ENCODE measurements around the gene NEUROG1.
"Not testable (repeated sequence)": the region's sequence is repeated elsewhere in the genome, so short reads cannot be mapped to it uniquely, and the experiment has no call there.

Gene NEUROG1

DNA sequence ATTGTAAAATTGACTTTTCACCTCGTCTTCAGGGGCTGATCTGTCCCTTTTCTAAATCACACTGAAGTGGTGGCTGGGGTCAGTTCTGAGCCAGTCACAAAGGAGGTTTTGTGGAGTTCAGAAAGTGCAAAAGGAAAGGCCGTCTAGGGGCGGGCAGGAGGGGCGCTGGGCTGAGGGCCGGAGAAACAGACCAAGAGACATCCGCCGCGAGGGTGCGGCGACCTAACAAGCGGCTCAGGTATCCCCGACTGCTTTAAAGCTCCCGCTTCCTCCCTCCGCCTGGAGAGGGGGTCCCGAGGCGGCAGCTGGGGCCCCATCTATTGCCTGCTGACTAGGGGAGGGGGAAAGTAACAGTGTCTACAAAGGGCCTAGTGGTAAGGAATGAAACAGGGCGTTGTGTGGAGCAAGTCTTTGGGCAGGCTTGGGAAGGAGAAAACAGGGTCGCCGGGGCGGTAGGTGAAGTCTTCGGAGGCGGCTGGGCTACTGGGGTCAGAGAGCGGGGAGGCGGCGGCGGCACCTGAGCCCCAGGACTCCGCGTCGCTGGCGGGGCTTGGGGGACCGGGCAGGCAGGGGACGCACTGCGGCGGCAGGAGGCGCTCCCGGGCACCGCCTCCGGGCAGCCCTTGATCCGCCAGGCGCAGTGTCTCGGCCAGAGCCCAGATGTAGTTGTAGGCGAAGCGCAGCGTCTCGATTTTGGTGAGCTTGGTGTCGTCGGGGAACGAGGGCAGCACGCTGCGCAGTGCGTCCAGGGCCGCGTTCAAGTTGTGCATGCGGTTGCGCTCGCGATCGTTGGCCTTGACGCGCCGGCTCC is 950 bp downstream of the NEUROG1 start:
- DNase-seq = no peak

DNA sequence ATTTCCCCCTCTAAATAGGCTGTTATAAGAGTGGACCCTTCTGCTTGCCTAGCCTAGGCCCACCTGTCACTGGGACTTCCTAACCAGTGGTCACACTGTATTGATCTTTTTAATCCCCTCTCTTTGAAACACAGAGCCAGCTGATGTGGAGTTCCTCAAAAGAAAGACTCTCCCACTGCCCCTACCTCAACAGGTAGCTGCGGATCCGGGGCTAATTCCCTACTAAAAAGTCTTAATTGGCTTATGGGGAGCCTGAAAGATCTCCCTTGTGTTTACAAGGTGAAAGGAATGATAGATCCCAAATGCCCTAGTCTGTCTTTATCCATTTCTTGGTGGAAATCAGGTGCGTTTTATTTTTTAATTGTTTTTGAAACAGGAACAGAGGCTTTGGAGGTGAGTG is 2.0 kb downstream of the NEUROG1 start:
- no peak for DNase-seq

DNA sequence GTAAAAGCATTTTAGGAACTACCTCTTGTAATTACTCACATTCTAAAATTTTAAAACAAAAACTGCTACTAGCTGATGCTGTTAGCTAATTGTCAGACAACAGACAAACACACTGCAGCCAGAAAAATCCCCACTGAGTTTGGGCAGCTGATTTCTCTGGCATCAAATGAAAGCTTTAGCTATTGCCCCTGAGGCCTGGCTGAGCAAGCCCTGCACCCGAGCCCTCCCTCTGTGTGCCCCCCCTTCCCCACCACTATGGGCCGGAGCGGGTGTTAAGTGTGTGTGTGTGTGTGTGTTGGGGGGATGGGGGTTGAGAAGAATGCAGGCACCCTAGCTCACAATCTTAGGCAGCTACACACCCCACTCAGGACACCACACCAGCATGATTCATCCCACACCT is 2.4 kb downstream of the NEUROG1 start:
- DNase-seq = no peak

DNA sequence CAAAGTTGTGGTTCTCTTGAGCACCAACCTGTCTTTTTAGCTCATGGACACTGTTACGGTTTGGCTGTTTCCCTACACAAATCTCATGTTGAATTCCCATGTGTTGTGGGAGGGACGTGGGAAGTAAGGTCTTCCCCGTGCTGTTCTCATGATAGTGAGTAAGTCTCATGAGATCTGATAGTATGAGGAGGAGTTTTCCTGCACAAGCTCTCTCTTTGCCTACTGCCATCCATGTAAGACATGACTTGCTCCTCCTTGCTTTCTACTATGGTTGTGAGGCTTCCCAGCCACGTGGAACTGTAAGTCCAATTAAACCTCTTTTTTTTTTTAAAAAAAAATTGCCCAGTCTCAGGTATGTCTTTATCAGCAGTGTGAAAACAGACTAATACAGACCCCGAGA is 6.2 kb downstream of the NEUROG1 start:
- DNase-seq = not testable (repeated sequence)

DNA sequence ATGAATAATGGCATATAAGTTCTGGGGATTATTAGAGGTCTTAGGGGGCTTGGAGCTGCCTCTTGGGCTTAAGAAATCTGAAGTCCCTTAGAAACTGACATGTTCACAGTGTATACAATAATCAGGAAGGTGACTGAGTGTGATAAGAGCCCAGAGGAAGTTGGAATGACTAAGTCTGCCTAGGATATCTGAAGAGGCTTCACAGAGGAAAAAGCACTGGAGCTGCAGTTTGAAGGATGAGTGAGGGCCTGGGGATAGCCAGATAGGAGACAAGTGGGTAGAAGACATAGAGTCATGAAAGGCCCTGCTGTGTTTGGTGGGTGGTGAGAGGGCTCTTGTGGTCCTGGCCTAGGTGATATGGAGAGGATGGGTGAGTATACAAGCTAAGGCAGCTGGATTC is 8.8 kb downstream of the NEUROG1 start:
- no peak for DNase-seq

DNA sequence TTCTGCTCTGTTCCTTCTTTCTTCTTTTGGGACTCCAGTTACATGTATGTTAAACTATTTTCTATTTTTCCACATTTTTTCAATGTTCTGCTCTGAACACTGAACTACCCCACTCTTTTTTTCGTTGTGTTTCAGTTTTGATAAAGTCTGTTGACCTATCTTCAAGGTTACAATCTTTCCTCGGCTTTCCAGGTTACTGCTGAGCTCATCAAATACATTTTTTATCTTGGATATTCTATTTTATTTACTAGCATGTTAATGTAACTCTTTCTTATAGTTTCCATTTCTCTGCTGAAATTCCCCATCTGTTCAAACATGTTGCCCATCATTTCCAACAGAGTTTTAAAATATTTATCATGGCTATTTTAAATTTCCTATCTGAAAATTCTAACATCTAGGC is 13.8 kb downstream of the NEUROG1 start:
- DNase-seq = no peak

DNA sequence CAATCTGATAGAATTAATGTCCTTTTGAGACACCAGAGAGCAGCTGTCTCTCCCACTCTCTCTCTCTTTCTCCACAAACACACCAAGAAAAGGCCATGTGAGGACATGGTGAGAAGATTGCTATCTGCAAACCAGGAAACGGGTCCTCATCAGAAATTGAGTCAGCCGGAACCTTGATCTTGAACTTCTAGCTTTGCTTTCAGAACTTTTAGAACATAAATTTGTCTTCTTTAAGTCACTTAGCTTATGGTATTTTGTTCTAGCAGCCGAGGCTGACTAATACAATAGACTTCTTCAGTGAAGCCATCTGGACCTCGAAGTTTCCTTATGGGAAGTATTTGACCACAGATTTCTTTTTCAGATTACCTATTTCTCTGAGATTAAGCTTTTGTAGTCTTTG is 18.1 kb downstream of the NEUROG1 start:
- DNase-seq = no peak

DNA sequence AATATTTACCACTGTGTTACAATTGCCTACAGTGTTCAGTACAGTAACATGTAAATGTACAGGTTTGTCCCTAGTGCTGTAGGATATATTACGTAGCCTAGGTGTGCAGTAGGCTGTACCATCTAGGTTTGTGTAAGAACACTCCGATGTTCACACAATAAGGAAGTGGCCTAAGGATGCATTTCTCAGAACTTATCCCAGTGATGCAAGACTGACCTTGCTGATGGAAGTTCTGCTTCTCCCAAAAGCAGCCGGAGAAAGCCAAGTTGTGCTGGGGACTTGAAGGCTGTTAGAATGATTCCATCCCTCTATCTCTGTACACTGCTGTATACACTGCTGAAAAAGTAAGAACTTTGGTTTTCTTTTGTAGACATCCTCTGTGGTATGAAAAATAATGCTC is 21.6 kb downstream of the NEUROG1 start:
- DNase-seq = no peak

DNA sequence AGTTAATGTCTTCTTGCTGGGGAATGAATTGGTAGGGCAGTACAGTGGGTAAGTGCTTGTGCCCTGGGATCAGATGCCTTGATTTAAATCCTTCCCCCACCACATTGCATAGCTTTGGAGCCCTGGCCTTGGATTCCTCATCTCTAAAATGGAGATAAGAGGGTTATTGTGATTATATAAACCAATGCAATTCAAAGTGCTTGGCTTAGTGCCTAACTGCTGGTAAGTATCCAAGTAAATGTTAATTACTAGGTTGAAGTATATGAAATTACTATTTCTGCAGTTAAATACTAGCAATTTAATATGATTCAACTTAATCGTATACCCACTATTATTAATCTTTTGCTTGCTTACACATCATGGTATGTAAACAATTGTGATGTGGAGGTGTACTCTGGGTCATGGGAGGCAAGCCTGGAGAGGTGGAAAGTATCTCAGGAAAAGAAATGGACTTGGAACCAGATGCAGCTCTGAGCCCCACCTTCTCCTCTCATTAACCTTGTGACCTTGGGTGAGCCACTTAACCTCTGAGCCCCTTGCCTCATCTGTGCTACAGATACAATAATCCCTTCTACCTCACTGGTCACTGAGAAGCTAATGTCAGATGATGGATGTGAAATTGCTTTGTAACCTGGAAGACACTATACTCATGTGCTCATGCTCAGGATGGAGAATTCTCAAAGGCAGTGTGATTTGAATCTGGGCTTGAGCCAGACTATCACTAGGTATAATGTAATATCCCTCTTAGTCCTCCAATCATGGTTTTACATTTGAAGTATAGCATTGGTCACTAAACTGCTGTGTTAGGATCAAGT is 23.8 kb downstream of the NEUROG1 start:
- DNase-seq = no peak

DNA sequence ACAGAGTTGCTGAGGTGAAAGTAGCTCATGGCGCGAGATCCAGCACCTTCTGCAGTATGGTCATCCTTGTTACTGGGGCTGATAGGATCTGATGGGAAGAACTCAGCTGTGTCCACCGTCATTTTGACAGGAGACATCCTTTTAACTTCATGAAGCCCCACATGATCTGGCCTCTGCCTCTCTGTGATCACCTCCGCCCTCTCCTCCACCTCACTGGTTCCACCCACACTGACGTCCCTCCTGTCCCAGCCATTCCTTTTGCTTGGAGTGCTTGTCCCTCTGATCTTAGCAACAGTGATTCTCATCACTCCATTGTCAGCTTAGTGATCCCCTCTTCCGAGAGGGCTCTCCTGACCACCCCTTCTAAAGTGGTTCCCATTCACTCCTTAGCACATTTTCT is 25.8 kb downstream of the NEUROG1 start:
- DNase-seq = no peak

DNA sequence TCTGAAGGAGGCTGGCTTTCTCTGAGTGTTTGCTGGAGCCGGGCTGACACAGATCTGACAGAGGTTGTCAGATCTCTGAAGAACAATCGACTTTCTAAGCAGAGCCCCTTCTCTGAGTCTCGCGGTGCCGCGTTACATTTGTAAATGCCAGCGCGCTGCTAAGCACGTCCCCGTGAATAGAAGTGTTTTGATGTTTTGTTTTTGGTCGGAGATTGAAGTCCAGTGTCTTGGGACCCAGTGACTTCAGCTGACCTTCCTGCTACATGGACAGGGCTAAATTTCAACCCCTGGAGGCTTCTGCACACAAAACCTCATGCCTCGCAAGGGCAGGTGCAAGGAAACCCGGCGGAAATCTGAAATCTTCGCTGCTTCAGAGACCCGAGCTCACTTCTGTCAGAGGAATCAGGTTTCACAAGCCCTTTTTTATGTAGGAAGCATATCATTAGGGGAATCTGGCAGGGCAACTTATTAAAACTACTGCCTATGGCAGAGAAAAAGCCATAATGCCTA is 27.2 kb downstream of the NEUROG1 start:
- no peak for DNase-seq

DNA sequence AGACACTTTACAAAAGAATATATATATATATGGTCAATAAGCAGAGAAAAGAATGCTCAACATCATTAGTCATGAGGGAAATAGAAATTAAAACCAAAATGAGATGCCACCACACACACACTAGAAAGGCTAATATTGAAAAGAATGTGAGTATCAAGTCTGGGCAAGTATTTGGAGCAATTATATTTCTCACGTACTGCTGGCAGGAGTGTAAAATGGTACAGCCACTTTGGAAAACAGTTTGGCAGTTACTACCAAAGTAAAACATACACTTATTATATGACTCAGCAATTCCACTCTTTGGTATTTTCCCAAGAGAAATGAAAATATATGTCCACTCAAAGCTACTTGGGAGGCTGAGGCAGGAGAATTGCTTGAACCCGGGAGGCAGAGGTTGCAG is 29.8 kb downstream of the NEUROG1 start:
- no peak for DNase-seq

DNA sequence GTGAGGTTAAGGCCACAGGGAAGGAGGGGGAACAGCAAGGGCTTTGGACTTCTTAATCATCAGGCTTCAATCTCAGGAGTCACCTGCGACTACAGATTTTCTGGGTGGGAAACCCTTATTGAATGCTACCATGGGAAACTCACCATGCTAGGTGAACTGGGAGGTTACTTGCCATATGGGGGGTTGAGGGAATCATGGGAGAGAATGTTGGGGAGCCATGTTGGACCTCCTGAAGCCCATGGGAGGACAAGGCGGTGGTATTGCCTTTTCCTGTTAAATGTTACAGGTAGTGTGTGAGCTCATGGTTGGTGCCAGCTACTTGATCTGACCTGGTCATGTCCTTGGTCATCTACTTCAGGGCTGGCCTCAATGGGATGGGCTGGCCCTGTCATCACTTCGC is 31.4 kb downstream of the NEUROG1 start:
- DNase-seq = no peak

DNA sequence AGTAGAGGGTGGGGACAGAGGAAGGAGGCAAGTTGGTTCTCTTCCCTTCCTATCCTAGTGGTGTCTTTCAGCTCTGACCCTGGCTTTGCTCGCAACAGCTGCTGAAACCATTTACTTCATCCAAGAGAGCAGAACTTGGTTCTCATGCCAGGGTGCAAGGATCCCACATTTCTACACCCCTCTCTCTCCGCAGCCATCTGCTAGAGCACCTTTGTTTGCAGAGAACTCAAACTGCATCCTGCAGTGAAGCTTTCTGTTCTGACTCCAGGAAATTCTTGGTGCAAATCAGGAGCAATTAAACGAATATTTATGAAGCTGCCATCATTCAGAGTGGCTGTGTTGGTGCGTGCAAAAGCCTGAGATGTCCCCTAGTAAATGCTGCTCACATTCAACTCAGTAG is 31.9 kb downstream of the NEUROG1 start:
- no peak for DNase-seq

DNA sequence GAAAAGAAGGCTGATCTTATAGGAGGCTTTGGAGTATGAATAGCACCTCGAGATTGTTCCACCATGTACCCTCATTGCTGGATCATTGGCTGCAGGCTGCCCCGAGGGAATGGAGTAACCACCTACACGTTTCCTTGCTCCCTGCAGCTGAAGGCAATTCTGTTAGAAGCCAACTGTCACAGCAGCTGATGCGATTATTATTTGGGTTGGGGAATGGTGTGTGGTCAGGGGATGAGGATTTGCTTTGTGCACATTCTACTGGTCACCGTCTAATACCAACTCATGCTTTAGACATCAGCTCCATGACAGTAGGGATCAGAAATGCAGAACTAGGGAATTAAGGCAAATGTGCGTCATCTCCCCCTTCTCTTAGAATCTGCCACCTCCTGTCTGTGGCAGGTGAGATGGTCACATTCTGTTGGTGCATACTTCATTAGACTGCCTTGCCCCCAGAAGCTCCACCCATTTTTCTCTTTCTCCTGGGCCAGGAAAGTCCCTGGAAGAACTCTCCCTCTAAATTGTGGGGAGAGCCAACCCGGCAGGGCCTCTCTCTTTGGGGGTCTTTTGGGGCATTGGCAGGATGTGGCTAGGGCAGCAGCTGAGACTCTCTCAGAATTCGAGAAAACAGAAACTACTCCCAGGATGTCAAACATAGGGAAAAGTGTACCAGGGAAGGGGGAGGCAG is 32.8 kb downstream of the NEUROG1 start:
- DNase-seq = no peak

DNA sequence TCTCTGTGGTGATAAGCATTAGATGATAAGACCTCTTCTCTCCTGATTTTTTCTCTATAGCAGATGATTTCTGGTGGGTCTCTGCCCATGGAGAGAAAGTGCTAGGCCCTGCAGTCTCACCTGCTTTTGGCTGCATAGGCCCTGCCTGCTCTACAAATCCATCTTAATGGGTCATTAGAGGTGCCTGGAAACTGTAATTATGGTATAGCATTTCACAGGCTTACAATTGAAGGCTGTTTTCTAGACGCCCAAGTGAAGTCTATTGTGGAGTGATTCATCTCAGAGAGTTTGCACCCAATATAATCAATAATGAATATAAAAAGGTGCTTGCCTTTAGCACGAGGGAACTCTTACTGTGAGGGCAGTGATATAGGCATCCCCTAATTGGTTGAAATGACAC is 33.8 kb downstream of the NEUROG1 start:
- no peak for DNase-seq

DNA sequence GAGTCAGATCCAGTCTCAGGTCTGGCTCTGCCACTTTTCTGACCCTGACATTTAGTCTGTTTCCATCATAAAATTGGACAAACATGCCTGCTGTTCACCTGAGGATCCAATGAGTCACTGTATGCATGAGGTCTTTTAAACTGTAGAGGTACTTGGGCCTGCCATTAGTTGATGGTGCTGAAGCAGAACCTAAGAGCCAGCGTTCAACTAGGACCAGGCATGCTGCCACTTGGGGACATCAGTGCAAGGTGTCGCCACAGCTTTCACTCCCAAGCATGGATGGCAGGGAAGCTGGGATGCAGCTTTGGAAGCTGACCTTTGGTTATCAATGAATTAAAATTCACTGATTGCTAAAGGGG is 37.1 kb downstream of the NEUROG1 start:
- DNase-seq = no peak

DNA sequence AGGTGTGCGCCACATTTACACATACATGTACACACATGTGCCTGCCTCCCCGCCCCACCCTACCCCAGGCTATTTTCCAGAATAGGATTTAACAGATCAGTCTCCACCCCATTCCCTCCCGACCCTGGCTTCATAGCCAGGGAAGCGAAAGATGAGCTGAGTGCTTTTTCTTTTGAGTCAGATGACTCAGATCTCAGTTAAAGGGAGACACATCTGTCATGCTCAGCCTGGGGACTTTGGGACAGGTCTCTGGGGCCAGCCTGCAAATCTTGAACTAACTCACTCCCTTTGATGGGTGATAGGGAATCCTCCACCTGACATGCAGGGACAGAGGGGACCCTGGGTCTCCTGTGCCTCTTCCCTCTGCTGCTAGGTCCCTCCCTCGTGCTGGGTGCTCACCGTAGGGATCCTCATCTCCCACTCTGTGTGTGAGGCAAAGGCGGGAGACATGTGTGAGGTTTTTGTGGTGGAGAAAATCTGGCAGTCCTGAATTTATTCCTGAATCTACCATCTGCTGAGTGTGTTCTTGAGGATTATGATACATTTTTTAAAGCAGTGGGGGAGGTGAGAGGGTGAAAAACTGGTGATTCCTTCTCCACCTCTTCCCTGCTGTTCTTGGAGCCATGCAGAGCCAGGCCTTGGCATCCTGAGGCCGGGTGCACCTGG is 37.7 kb downstream of the NEUROG1 start:
- no peak for DNase-seq

DNA sequence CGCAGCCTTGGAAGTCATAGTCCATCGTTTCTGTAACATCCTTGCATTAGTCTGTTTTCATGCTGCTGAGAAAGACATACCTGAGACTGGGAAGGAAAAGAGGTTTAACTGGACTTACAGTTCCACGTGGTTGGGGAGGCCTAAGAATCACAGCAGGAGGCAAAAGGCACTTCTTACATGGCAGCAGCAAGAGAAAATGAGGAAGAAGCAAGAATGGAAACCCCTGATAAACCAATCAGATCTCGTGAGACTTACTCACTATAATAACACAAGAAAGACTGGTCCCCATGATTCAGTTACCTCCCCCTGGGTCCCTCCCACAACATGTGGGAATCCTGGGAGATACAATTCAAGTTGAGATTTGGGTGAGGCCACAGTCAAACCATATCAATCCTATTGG is 40.2 kb downstream of the NEUROG1 start:
- DNase-seq = not testable (repeated sequence)

DNA sequence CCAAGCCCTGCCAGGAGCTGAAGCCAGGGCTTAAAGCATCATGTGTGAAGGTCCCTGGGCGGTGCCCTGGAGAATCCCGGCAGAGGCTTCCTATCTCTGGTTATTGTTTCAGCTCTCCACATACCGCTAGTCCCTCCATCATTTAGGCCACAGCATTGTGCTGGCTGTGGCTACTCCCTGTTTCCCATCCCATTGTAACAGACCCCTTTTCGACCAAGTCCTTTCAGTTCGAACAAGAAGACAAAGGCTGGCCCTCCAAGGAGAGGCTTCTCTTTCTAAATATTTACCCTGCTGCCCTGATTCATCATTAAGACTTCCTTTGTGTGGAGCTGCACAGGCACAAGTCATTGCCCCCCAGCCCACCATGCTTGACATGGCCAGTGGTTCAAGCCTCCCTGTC is 41.6 kb downstream of the NEUROG1 start:
- DNase-seq = no peak

DNA sequence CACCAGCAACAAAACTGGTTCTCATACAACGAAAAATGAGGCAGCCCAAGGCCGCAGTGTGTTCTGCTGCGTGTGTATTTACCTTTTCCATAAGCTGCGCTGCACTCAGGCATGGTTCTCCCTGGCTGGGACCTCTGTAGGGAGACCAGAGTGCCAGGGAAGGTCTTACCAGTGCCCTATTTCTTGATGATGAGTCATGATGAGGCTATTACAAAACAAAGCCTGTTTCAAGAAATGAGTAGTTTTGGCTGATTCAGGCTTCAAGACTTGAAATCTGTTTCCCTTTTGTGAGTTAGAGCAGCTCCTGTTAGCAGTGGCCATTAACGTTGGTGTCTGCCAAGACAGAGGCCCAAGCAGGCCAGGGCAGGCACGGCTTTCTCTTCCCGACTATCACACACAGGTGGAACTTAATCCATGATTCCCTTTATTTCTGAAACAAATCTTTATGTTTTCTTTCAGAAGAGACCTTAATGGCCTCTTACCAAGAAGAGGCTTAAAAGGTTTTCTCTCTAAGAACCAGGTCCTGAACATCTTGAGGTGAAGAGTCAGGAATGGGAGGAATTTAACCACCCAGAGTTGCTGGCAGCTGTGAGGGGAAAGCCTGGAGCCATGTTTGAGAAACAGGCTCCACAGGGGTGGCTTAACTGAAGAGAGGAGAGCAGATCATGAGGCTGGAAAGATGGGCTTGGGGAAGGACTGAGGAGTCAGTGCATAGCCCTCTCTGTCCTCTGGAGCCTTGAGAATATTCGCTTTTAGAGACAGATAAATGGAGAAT is 42.2 kb downstream of the NEUROG1 start:
- no peak for DNase-seq

DNA sequence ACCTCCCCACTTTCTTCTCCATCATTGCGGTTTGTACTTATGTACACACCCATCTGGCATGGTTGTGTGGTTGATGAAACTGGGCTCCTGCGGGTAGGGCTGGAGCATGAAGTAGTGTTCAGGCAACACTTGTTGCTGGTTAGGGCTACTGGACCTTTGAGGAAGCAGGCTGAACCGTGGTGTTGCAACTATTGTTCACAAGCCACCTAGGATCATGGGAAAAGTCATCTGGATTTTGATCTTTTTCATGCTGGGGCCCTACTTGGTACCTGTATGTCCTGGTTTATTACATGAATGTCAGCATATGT is 43.5 kb downstream of the NEUROG1 start:
- no peak for DNase-seq

All from CD4-positive, alpha-beta T cell treated with Interleukin-4 for 1 hour (primary cell).